Activated naive CD4-positive, alpha-beta T cell treated with anti-CD3 and anti-CD28 coated beads, Interleukin-2, amount 50 U/mL, for 72 hours (primary cell): ENCODE data around the gene DGKB. TPM values are rescaled to one million over a fixed set of nuclear protein-coding genes. Genes with fewer than 3 reads are reported as not detected.

Experiments used
- ATAC-seq, 2 donors: fragments of 150-1000 bp; cut with Tn5 transposase; 2 replicates each; pipeline ENCODE4 v1.10.0; 2021; ENCODE audit warnings: mild to moderate bottlenecking in 2 of 2, moderate library complexity in 2 of 2
- DNase-seq, 2 donors: peaks; one replicate each; pipeline ENCODE4 v3.0.0; 2021 to 2022; ENCODE audit warnings: low spot score in 2 of 2
- H3K27ac Mint-ChIP-seq, 2 donors: one replicate each; pipeline ENCODE4 v1.8.0; 2022; ENCODE audit warnings: mild to moderate bottlenecking in 2 of 2, mixed read lengths in 2 of 2
- H3K36me3 Mint-ChIP-seq, 2 donors: one replicate each; pipeline ENCODE4 v1.8.0; 2022; ENCODE audit warnings: mixed read lengths in 2 of 2
- H3K9me3 Mint-ChIP-seq, 2 donors: one replicate each; pipeline ENCODE4 v1.8.0; 2022; ENCODE audit warnings: mixed read lengths in 2 of 2
- total RNA-seq, 2 donors: library from RNA; stranded (reverse); gene quantifications; one replicate each; pipeline ENCODE4 v1.2.3, GENCODE V29; 2022

The DGKB gene
- total RNA-seq, 2 donors from 2014 or later, result not detected

DNA sequence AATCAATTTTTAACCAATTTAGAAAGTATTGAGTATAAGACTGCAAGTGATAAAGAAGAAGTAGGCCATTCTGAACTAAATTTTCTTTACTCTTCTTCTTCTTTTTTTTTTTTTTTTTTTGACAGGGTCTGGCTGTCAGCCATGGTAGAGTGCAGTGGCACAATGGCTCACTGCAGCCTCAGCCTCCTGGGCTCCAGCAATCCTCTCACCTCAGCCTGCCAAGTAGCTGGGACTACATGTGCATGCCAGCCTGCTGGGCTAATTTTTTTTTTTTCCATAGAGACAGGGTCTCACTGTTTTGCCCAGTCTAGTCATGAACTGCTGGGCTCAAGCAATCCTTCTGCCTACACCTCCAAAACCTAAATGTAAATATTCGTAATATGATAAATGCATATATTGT, 63.2 kb downstream of the DGKB start:
- Mint-ChIP-seq H3K27ac (no peak overlapping the region), H3K9me3 (peaks cover 8 to 16% of the 10 kb centered on the region in 2 donors), H3K36me3 (no peaks in the 10 kb centered on the region)
- DNase-seq (no peak), ATAC-seq (no peak)

- Mint-ChIP-seq H3K27ac (no peak overlapping the region), H3K9me3 (peaks cover 17 to 23% of the 10 kb centered on the region in 2 donors), H3K36me3 (no peaks in the 10 kb centered on the region)
- ATAC-seq (no peak), DNase-seq (no peak)
These were observed 65.3 kb downstream of the DGKB start for GRCh38 chr7:14837216-14837615.

- no peak for ATAC-seq
- Mint-ChIP-seq H3K36me3 (no peaks in the 10 kb centered on the region), H3K27ac (no peak overlapping the region), H3K9me3 (peaks cover 17 to 23% of the 10 kb centered on the region in 2 donors)
- no peak for DNase-seq
These were observed 65.9 kb downstream of the DGKB start for GRCh38 chr7:14836571-14837189.

GRCh38 chr7:14836006-14836405, 66.5 kb downstream of the DGKB start:
- peaks cover 17 to 23% of the 10 kb centered on the region in 2 donors for H3K9me3 Mint-ChIP-seq
- ATAC-seq, result no peak
- DNase-seq, result no peak
- H3K27ac Mint-ChIP-seq, result no peak overlapping the region
- H3K36me3 Mint-ChIP-seq, result no peaks in the 10 kb centered on the region

- ATAC-seq (no peak), DNase-seq (no peak)
- Mint-ChIP-seq H3K9me3 (peaks cover 13 to 19% of the 10 kb centered on the region in 2 donors), H3K27ac (no peak overlapping the region), H3K36me3 (no peaks in the 10 kb centered on the region)
These were observed 67.2 kb downstream of the DGKB start for GRCh38 chr7:14835384-14835783.

DNA sequence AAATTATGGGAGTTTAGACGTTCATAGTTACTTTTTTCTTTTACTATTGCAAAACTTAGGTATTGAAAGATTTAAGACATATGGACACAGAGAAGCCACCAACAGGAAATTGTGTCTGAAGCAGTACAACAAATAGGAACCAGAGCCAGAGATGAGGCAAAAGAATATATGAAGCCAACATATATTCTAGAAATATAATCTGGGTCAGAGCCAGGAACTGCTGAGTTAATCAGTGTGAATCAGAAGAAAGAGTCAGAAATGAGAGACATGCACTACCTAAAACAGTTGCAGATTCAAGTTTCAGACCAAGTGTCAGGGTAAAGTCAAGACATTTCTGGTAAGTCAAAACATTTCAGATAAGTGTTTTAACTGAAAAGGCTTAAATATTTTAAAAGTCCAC, 67.7 kb downstream of the DGKB start:
- DNase-seq, result no peak
- H3K27ac Mint-ChIP-seq, result no peak overlapping the region
- no peak for ATAC-seq
- no peaks in the 10 kb centered on the region for H3K36me3 Mint-ChIP-seq
- H3K9me3 Mint-ChIP-seq, result peaks cover 13 to 15% of the 10 kb centered on the region in 2 donors

GRCh38 chr7:14834456-14834855, 68.1 kb downstream of the DGKB start:
- no peak for ATAC-seq
- no peaks in the 10 kb centered on the region for H3K36me3 Mint-ChIP-seq
- no peak for DNase-seq
- no peak overlapping the region for H3K27ac Mint-ChIP-seq
- H3K9me3 Mint-ChIP-seq, result peaks cover 14 to 17% of the 10 kb centered on the region in 2 donors

- ATAC-seq, result no peak
- H3K36me3 Mint-ChIP-seq, result no peaks in the 10 kb centered on the region
- H3K27ac Mint-ChIP-seq, result no peak overlapping the region
- H3K9me3 Mint-ChIP-seq, result peaks cover 11 to 22% of the 10 kb centered on the region in 2 donors
- DNase-seq, result no peak
These were observed 68.8 kb downstream of the DGKB start for GRCh38 chr7:14833707-14834106.

DNA sequence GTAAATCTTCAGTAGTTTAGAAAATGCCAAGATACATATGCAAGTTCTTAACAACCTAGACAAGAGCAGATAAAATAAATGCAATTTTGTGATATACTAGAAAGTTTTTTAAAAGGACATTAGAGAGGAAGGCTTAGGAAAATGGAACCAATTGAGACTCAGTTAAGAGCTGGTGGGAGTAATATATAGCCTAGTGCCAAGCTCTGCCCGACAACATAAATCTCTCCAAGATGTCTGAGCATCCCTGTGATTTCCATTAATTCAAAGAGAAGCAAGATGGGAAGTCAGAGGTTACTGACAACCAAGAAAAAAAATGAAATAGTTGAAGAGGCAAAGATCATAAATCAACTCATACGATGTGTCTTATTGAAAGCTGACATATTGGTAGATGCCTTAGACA, 74.5 kb downstream of the DGKB start:
- no peaks in the 10 kb centered on the region for H3K36me3 Mint-ChIP-seq
- DNase-seq (no peak), ATAC-seq (no peak)
- H3K27ac Mint-ChIP-seq, result no peak overlapping the region
- H3K9me3 Mint-ChIP-seq, result peaks cover 7 to 28% of the 10 kb centered on the region in 2 donors

DNA sequence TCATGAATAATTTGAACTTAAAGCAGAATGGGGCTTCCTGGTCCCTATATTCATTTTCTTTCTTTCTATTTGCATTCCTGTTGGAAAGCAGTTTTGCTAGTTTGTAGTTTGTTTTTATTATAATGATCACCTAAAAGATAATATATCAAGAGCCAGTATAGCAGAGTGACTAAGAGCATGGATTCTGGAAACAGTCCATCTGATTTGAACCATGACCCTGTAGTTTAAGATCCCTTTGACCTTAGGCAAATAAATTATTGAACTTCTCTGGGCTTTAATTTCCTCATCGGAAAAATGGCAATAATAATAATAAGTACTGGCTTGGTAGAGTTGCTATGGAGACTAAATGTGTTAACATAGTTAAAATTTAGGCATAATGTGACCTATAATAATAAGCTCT, 76.1 kb downstream of the DGKB start:
- Mint-ChIP-seq H3K27ac (no peak overlapping the region), H3K36me3 (no peaks in the 10 kb centered on the region), H3K9me3 (peaks cover 11 to 29% of the 10 kb centered on the region in 2 donors)
- no peak for ATAC-seq
- DNase-seq, result no peak

DNA sequence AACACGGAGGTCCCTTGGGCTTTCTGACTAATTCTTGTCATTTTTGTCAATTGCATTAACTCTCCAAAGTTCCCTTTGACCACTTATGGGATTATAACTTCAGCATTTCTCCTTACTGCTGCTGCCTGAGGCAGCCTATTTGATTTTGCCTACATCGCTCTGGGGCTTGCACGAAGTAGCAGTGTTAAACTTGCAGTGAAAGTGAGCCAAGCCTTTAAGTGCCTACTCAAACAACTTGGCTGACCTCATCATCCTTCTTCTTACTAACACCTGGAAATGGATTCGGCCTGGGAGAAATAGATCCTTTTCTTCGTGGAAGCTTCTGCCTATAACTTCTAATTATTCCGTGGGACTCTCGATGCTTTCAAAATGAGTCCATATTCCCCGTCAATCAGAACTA, 76.6 kb downstream of the DGKB start:
- ATAC-seq (no peak), DNase-seq (no peak)
- H3K9me3 Mint-ChIP-seq, result peaks cover 15 to 29% of the 10 kb centered on the region in 2 donors
- H3K36me3 Mint-ChIP-seq, result no peaks in the 10 kb centered on the region
- no peak overlapping the region for H3K27ac Mint-ChIP-seq

DNA sequence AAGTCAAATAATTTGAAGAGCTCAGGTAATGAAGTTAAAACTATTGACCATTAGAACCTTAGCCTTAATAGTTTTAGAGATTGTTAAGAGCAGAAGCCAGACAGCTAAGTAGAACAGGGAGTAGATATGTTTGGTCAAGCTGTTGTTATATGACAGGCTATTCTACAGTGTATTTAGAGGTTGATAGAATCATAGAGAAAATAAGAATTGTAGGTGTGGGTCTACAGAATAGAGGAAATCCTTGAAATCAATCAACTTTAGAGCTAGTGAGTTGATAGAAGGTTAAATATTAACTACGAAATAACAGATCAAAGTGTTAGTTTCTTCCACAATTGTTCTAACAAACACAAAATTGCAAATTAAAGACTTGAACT, 80.1 kb downstream of the DGKB start:
- no peak for ATAC-seq
- H3K27ac Mint-ChIP-seq, result no peak overlapping the region
- no peak for DNase-seq
- H3K9me3 Mint-ChIP-seq, result peaks cover 13 to 15% of the 10 kb centered on the region in 2 donors
- H3K36me3 Mint-ChIP-seq, result no peaks in the 10 kb centered on the region

GRCh38 chr7:14821757-14822480, 80.6 kb downstream of the DGKB start:
- Mint-ChIP-seq H3K36me3 (no peaks in the 10 kb centered on the region), H3K27ac (no peak overlapping the region), H3K9me3 (peaks cover 9 to 15% of the 10 kb centered on the region in 2 donors)
- ATAC-seq, result no peak
- DNase-seq, result no peak

GRCh38 chr7:14818871-14819270, 83.7 kb downstream of the DGKB start:
- no peak overlapping the region for H3K27ac Mint-ChIP-seq
- H3K36me3 Mint-ChIP-seq, result no peaks in the 10 kb centered on the region
- peaks cover 12 to 23% of the 10 kb centered on the region in 2 donors for H3K9me3 Mint-ChIP-seq
- DNase-seq (no peak), ATAC-seq (no peak)

DNA sequence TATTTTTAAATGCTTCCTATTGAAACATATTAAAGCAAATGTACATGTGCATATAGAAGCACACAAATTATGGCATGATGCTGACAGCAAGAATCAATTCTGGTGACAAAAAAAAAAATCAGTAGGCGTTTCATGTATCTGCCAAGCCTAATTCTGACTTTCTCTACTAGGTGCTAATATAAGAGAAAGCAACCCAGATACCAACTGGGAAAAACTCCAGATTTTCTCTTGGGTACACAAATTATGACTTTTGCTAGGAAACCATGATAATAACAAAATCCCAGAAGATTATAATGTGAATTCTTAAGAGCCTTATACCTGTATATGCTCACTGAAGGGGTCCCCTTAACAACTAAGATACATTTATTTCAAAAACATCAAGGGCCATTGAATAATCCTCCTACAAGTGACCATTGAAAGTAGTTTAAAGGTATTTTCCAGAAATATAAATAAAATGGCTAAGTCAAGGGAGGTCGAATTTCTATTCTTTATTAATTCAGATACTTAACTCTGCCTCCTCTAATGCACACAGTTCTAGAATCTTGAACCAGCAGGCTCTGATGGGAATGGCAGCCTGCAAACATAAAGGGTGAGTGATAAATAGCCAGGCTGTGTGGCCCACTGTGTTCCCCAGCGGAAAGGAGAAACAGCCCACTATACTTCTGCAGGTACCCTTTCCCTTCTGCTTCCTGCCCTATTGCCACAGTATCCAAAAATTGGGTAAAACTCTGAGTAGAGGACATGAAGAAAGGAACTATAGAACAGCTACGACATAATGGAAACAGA, 84.5 kb downstream of the DGKB start:
- Mint-ChIP-seq H3K36me3 (no peaks in the 10 kb centered on the region), H3K9me3 (peaks cover 10 to 23% of the 10 kb centered on the region in 2 donors), H3K27ac (no peak overlapping the region)
- no peak for ATAC-seq
- no peak for DNase-seq

GRCh38 chr7:14807507-14807906, 95.0 kb downstream of the DGKB start:
- Mint-ChIP-seq H3K36me3 (no peaks in the 10 kb centered on the region), H3K27ac (no peak overlapping the region), H3K9me3 (peaks cover 0 to 3% of the 10 kb centered on the region in 2 donors)
- ATAC-seq (no peak), DNase-seq (no peak)

GRCh38 chr7:14806891-14807290, 95.7 kb downstream of the DGKB start:
- no peak for DNase-seq
- Mint-ChIP-seq H3K36me3 (no peaks in the 10 kb centered on the region), H3K27ac (no peak overlapping the region), H3K9me3 (peaks cover 0 to 3% of the 10 kb centered on the region in 2 donors)
- no peak for ATAC-seq
